ENCODE results near the gene SLC9A9.

GRCh38 chr3:143217283-143217682 is 631.0 kb downstream of the SLC9A9 start:
- TF ChIP-seq POLR2A (IDR thresholded peaks at IDR 0.05), result no peak
- TF ChIP-seq, protein P1, sequence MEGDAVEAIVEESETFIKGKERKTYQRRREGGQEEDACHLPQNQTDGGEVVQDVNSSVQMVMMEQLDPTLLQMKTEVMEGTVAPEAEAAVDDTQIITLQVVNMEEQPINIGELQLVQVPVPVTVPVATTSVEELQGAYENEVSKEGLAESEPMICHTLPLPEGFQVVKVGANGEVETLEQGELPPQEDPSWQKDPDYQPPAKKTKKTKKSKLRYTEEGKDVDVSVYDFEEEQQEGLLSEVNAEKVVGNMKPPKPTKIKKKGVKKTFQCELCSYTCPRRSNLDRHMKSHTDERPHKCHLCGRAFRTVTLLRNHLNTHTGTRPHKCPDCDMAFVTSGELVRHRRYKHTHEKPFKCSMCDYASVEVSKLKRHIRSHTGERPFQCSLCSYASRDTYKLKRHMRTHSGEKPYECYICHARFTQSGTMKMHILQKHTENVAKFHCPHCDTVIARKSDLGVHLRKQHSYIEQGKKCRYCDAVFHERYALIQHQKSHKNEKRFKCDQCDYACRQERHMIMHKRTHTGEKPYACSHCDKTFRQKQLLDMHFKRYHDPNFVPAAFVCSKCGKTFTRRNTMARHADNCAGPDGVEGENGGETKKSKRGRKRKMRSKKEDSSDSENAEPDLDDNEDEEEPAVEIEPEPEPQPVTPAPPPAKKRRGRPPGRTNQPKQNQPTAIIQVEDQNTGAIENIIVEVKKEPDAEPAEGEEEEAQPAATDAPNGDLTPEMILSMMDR (IDR thresholded peaks at IDR 0.05 in 8 of 11, conservative IDR thresholded peaks at IDR 0.05 in 3 of 11), result no peak
- TF ChIP-seq POLR2AphosphoS5 (IDR thresholded peaks at IDR 0.05), result no peak
